ENCODE measurements around the gene MAB21L4.

MAB21L4 gene

GRCh38 chr2:240857039-240858008, 38.6 kb downstream of the MAB21L4 start:
- DNase-seq: no peak

DNA sequence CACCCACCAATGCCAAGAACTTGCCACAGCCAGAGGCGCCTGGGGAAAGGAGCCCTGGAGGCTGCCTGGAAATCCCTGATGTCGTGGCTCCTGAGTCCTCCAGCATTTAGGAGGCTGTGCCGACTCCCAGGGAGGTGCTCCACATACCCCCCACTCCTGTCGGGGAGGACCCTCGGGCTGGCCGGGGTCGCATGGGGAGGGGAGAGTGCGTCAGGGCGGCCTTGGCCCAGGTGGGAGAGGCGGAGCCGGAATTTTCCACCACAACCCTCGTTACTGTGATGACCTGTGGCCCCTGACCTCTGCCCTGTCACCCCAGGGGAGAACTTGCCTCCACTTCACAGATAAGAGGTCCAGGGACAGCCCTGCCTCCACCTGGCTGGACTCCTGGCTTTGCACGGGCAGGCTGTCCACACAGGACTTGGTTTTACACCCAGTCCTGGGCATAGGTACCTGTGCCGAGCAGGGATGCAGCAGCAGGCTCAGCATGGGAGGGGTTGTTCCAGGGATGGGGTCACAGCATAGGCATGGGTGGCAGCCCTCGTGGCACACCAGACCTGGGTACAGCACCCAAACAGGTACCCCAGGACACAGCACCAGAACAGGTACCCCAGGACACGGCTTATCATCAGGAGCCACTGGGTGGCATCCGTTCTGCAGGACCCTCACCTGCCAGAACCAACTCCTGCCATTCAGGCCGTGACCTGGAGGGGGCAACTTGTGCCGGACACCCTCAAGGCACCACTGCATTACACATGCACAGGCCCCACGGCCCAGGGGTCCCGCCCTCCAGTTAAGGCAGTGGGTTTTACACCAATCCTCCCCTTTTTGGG, 39.6 kb downstream of the MAB21L4 start:
- TF ChIP-seq, protein P1, sequence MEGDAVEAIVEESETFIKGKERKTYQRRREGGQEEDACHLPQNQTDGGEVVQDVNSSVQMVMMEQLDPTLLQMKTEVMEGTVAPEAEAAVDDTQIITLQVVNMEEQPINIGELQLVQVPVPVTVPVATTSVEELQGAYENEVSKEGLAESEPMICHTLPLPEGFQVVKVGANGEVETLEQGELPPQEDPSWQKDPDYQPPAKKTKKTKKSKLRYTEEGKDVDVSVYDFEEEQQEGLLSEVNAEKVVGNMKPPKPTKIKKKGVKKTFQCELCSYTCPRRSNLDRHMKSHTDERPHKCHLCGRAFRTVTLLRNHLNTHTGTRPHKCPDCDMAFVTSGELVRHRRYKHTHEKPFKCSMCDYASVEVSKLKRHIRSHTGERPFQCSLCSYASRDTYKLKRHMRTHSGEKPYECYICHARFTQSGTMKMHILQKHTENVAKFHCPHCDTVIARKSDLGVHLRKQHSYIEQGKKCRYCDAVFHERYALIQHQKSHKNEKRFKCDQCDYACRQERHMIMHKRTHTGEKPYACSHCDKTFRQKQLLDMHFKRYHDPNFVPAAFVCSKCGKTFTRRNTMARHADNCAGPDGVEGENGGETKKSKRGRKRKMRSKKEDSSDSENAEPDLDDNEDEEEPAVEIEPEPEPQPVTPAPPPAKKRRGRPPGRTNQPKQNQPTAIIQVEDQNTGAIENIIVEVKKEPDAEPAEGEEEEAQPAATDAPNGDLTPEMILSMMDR (IDR thresholded peaks at IDR 0.05; ENCODE audit: low read depth, low read length): peak; percentile 24; the same call in 1 of the 2 replicates
- no peaks in the 10 kb centered on the region for H3K27me3 ChIP-seq
- H3K4me3 ChIP-seq (ENCODE audit: low read depth, low read length): no peak overlapping the region
- peak; percentile 20 for DNase-seq
- H3K9me3 ChIP-seq: no peaks in the 10 kb centered on the region
- H3K36me3 ChIP-seq: no peaks in the 10 kb centered on the region
- H3K4me1 ChIP-seq: no peaks in the 10 kb centered on the region

More at GRCh38 chr2:240857039-240858008, 38.6 kb downstream of the MAB21L4 start:
- Histone ChIP-seq H3K4me1 (no peaks in the 10 kb centered on the region), H3K36me3 (no peaks in the 10 kb centered on the region), H3K27me3 (no peaks in the 10 kb centered on the region), H3K9me3 (no peaks in the 10 kb centered on the region), H3K4me3 (ENCODE audit: low read depth, low read length) (no peak overlapping the region)
- TF ChIP-seq, protein P1 (IDR thresholded peaks at IDR 0.05; ENCODE audit: low read depth, low read length): no peak

DNA sequence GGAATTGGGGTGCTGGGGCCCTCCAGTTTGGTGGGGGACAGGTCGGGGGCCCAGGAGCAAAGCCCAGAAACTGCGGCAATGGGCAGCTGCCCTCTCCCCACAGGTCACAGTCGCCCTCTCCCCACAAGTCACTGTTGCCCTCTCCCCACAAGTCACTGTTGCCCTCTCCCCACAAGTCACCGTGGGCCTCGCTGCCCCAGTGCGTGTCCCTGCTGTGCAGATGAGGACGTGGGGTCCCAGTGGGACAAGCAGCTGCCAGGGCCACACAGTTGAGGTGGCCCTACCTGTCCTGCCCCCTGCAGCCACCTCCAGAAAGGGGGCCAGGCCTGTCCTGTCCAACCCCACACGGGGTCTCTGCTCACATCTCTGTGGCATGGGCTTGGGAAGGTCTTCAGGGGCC, 40.3 kb downstream of the MAB21L4 start:
- no peak overlapping the region for H3K4me3 ChIP-seq (ENCODE audit: low read depth, low read length)
- no peaks in the 10 kb centered on the region for H3K4me1 ChIP-seq
- H3K36me3 ChIP-seq: no peaks in the 10 kb centered on the region
- H3K27me3 ChIP-seq: no peaks in the 10 kb centered on the region
- H3K9me3 ChIP-seq: no peaks in the 10 kb centered on the region
- TF ChIP-seq, protein P1 (IDR thresholded peaks at IDR 0.05; ENCODE audit: low read depth, low read length): no peak
- no peak for DNase-seq

DNA sequence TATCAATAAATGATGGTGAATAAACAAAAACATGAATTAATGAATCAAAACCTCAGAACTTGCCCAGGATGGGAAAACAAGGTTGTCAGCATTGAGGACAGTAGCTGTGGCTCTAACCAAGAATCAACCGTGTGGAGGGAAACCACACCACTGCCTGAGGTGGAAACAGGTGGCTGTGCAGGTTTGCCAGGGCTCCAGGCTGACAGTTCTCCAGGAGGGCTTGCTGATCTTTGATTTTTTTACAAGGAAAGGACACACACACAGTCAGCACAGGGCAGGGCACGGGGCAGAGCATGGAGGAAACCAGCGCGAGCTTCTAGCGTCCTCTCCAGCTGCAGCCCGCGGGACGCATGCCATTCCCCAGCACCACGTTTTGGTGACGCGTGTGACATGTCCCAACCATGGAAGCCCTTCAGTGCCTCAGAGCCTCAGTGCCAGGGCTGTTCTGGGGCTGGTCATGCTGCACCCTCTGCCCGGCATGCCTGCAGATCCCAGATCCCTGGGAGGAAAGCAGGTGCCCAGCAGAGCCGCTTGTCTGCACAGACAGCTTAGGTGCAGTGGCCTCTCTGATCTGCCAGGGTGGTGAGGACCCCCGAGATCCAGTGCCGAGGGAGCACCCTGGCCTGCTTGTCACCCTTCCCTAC, 43.2 kb downstream of the MAB21L4 start:
- DNase-seq: no peak
- Histone ChIP-seq H3K9me3 (no peaks in the 10 kb centered on the region), H3K36me3 (no peaks in the 10 kb centered on the region), H3K27me3 (no peaks in the 10 kb centered on the region), H3K4me3 (ENCODE audit: low read depth, low read length) (no peak overlapping the region), H3K4me1 (no peaks in the 10 kb centered on the region)
- TF ChIP-seq, protein P1 (IDR thresholded peaks at IDR 0.05; ENCODE audit: low read depth, low read length): no peak

- peak; percentile 85 for DNase-seq
- H3K36me3 ChIP-seq: no peaks in the 10 kb centered on the region
- TF ChIP-seq, protein P1 (IDR thresholded peaks at IDR 0.05; ENCODE audit: low read depth, low read length): peak; percentile 96
- H3K27me3 ChIP-seq: no peaks in the 10 kb centered on the region
- no peak overlapping the region for H3K4me3 ChIP-seq (ENCODE audit: low read depth, low read length)
- H3K4me1 ChIP-seq: no peaks in the 10 kb centered on the region
- H3K9me3 ChIP-seq: no peaks in the 10 kb centered on the region
Measured at GRCh38 chr2:240851078-240851991, 44.6 kb downstream of the MAB21L4 start.

All from BE2C (cell line).